Activated CD4-positive, alpha-beta T cell treated with anti-CD3 and anti-CD28 coated beads for 24 hours (primary cell): Measurements from ENCODE around the gene PLD3.
"Not testable (repeated sequence)": the region's sequence is repeated elsewhere in the genome, so short reads cannot be mapped to it uniquely, and the experiment has no call there.

Experiments
- DNase-seq, 2 donors: peaks; one replicate each; pipeline ENCODE4 v3.0.0-alpha.2; 2020; ENCODE audit warnings: low read depth in 2 of 2

The PLD3 gene

GRCh38 chr19:40365010-40365409 is 16.5 kb downstream of the PLD3 start:
- no peak for DNase-seq

- peak; percentile 39 to 55 for DNase-seq
These were observed 17.3 kb downstream of the PLD3 start for GRCh38 chr19:40365613-40366401.

GRCh38 chr19:40366697-40367561 is 18.4 kb downstream of the PLD3 start:
- DNase-seq: no peak

- no peak for DNase-seq
These were observed 19.3 kb downstream of the PLD3 start for GRCh38 chr19:40367577-40368434.

- DNase-seq: no peak
These were observed 21.3 kb downstream of the PLD3 start for GRCh38 chr19:40369797-40370196.

GRCh38 chr19:40370253-40370652 is 21.8 kb downstream of the PLD3 start:
- DNase-seq: not testable (repeated sequence)

- DNase-seq: no peak
These were observed 22.7 kb downstream of the PLD3 start for GRCh38 chr19:40370997-40371801.

- no peak for DNase-seq
These were observed 23.3 kb downstream of the PLD3 start for GRCh38 chr19:40371802-40372122.

GRCh38 chr19:40374084-40374483 is 25.6 kb downstream of the PLD3 start:
- DNase-seq: no peak

GRCh38 chr19:40376286-40376862 is 27.9 kb downstream of the PLD3 start:
- DNase-seq: no peak

GRCh38 chr19:40377876-40378385 is 29.4 kb downstream of the PLD3 start:
- DNase-seq: no peak

GRCh38 chr19:40378509-40378908 is 30.0 kb downstream of the PLD3 start:
- no peak for DNase-seq

- no peak for DNase-seq
These were observed 31.1 kb downstream of the PLD3 start for GRCh38 chr19:40379446-40380198.

- no peak for DNase-seq
These were observed 31.9 kb downstream of the PLD3 start for GRCh38 chr19:40380199-40381037.

GRCh38 chr19:40381321-40381720 is 32.8 kb downstream of the PLD3 start:
- no peak for DNase-seq

- DNase-seq: no peak
These were observed 35.3 kb downstream of the PLD3 start for GRCh38 chr19:40383668-40384248.

GRCh38 chr19:40387155-40387554 is 38.7 kb downstream of the PLD3 start:
- DNase-seq: no peak

- no peak for DNase-seq
These were observed 40.0 kb downstream of the PLD3 start for GRCh38 chr19:40388481-40388880.
